Suppressor macrophage (primary cell): ENCODE measurements around the gene PSMG3.

ENCODE experiments used
- DNase-seq, 4 experiments: peaks; one replicate each; pipeline ENCODE4 v3.0.0-alpha.2; 2020 to 2022
- total RNA-seq, 17 experiments: gene quantifications; one replicate each; lab custom pipeline; 2026; ENCODE audit warnings: mixed read lengths in 6 of 17, inconsistent platforms in 3 of 17; lab: John Stamatoyannopoulos, UW

Gene PSMG3, protein sequence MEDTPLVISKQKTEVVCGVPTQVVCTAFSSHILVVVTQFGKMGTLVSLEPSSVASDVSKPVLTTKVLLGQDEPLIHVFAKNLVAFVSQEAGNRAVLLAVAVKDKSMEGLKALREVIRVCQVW
- 2.9 to 21.6 (median 12.5) reads per million in 17 experiments for total RNA-seq

DNA sequence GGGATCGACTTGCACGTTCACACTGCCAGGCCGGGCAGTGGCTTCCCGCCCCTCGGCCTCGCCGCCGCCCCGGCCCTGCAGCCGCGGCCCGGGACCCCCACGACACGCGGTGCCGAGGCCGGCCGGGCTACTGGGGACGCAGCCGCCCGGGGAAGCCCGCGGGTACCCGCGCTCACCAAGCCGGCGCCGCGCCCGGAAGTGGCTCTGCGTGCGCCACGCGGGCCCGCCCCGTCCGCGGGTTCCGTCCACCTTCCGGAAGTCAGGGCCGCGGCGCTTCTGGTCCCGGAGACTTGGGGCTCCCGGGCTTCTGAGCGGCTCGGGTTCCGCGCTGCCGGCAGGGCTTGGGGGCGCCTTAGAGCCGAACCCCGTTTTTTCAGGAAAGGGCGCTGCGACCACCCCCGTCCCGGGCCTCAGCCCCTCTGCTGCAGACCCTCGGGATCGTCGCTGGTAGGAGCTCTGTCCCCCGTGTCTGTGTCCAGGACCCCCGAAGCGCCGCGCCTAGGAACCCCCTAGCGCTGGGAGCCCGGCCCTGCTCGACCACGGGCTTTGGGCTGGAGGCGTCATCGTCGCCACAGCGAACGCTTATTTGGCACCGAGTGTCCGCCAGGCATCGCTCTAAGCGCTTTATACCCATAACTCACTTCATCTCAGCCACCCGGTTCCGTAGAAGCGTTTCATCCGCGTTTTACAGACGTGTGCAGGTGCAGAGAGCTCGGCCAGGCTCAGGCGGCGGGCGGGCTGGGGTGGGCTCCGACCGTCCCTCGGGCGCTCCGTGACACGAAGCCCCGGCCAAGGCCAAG lies at the start of gene PSMG3:
TSS of gene PSMG3 (minus strand) at position 200 of the 800 bp plus-strand sequence. CDS start 693 bp downstream, outside the sequence.
- peak; percentile 95 to 98 (median 96) for DNase-seq

DNA sequence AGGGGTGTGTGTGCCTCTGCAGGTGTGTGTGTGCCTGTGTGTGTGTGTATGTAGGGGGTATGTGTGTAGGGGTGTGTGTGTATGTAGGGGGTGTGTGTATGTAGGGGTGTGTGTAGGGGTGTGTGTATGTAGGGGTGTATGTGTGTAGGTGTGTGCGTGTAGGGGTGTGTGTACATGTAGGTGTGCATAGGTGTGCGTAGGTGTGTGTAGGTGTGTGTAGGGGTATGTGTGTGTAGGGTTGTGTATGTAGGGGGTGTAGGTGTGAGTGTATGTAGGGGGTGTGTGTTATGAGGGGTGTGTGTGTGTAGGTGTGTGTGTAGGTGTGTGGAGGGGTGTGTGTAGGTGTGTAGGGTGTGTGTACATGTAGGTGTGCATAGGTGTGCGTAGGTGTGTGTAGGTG lies 48.6 kb upstream of the PSMG3 start:
- DNase-seq: no peak

DNA sequence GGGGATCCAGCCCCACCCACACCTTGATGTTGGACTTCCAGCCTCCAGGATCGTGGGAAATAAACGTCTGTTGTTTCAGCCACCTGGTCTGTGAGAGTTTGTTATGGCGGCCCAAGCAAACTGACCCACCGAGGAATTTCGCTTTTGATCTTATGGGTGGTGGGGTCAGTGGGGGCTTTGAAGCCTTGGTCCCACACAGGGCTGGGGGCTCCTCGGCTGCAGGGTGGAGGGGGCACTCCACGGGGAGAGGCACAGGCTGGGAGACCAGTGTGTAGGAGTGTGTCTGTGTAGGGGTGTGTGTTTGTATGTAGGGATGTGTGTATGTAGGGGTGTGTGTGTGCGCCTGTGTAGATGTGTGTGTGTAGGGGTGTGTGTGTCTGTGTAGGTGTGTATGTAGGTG lies 48.1 kb upstream of the PSMG3 start:
- DNase-seq: no peak

DNA sequence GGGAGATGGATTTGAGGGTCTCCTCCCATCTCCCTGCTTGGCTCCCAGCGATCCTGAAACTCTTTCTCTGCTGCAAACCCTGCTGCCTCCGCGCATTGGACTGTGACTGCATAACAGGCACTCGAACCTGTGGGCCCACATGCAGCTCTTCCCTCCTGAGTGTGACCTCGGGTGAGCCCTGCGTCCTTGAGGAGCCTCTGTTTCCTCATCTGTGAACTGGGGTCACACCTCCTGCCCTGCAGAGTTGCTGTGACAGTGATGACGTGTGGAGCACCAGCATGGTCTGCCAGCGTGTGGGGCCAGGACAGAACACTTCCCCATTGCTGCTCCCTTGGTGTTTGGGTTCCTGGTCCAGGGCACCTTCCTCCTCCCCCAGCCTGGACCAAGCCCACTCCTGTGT lies 46.9 kb upstream of the PSMG3 start:
- DNase-seq: peak in 3 of 4 experiments; percentile 7 to 31 (median 11)

DNA sequence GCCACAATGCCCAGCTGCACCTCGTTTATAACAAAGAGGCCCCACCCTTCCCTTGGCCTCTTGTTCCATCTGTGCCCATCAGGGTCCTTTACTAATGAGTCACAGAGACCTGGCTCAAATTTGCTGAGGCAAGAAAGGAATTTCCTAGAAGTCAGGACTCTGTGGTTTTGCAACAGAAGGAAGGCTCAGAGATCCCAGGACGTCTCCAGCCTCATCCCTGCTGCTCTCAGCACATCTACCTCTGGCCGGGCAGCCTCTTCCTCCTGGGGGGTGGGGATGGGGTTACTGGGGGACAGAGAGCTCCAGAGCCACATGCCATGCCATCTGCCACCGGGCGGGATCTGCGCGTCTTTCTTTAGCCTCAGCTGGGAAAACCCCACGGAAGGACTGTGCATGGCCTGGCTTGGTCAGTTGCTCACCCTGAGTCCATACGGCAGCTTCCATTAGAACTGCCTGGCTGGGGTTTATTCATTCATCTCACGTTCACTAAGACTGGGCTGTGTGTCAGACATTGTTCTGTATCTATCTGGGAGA lies 41.9 kb upstream of the PSMG3 start:
- peak in 1 of 4 experiments; percentile 10 for DNase-seq

DNA sequence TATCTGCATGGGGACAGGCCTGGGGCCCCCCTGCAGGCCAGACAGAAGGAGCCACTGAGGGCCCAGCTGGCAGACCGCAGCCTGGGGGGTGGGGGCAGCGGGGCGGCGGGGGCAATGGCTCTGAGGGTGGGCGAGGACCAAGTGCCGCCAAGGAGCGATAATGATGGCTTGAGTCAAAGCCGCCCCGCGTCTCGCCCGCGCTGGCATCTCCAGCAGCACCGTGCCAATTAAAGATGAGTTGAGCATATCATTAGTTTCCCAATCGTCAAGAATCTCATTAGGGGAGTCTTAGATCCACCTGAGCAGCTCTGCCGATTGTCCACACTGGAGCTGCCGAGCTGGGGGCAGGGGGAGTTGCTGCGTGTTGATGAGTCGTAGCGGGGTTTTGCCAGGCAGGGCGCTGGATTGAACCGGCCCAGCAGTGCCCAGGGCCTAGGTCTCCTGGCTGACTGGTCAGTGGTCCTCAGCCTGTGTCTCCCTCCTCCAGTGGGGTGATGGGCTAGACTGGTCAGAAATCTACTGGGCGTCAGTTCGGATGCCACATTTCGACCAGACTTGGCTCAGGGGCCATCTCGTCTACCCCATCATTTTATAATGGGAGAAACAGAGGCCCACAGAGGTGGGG lies 41.0 kb upstream of the PSMG3 start:
- DNase-seq: no peak

DNA sequence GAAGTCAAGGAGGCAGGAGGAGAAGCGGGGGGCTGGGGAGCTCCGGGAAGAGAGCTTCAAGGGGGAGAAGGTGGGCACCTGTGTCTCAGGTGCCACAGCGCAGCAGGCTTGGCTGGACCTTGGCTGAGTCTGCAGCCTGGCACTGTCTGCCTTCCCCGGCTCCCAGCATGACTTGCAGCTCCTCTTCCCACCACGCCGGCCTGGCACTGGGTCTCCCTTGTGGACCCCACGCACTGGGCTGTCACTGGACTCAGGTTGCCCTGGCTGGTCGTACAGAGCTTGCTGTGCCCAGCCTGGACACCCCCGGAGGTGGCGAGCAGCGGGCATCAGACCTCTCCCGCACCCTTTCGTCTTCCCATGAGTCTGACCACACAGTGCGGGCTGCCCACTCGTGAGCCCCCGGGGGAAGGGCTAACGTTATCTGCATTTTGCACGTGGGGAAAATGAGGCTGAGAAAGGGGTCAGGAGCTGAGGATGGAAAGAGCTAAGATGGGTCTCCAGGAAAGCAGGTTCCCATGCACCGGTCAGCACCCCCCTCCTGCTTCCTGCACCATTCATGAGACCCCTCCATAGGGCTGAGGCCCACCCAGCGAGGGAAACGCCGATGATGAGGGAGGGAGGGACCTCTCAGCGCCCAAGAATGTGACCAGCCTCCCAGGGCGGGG lies 40.3 kb upstream of the PSMG3 start:
- DNase-seq: no peak

DNA sequence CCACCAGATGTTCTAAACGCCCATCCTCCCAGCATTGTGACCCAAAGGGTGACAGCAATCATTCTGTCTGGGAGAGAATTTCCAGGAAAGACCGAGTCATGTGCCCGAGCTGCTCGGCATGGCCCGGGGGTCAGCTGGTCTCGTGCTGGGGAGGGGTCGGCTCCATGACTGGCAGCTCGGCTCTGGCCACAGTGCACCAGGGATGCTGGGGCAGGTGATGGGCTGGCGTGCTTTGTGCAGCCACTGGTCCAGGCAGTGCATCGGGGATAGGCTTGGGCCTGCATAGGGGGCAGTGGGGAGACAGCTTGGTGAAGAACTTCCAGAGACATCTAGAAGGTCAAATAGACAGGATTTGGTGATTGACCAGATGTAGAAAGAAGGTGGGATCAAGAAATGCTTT lies 39.2 kb upstream of the PSMG3 start:
- no peak for DNase-seq

DNA sequence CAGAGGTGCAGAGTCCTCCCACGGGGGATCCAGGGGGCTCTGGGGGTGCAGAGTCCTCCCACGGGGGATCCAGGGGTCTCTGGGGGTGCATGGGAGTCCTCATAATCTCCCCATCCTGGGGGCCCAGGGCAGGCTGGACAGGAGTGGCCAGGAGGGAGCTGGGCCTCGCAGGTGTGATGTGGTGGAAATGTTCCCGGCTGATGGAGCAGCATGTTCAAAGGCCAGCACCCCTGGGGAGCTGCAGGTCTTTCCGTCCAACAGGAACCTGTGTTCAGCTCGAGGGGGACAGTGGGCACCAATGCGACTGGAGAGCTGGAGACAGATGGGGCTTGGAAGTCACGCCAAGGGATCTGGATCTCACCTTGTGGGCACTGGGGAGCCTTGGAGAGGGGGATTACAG lies 38.5 kb upstream of the PSMG3 start:
- DNase-seq: no peak

DNA sequence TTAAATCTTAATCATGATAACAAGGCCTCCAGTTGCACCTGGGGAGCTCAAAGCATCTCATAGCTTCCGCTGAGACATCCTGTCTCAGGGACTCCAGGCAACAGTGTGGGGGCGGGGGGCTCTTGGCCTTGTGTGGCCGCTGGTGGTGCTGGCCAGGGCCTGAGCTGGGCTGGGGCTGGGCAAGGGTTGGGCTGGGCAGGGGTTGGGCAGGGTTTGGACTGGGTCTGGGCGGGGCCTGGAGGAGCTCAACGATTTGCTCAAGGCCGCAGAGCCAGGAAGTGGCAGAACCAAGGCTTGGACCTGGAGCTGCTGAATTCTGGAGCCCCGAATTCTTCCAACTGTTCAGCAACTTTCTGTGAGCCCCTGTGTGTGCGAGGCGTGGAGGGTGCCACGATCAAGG lies 37.9 kb upstream of the PSMG3 start:
- DNase-seq: no peak

DNA sequence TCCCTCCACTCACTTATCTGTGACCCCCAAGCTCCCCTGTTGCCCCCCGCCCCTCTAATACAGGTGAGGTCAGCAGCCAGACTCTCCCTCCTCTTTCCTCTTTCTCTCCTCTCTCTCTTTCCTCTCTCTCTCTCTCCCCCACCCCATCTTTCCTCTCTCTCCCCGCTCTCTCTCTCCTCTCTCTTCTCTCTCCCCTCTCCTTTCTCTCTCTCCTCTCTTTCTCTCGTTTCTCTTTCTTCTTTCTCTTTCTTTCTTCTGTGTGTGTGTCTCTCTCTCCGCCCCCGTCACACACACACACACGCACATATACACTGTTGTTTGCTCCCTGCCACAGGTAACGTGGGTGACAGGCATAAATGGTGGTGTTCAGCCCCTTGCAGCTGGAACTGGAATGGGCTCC lies 37.2 kb upstream of the PSMG3 start:
- no peak for DNase-seq

DNA sequence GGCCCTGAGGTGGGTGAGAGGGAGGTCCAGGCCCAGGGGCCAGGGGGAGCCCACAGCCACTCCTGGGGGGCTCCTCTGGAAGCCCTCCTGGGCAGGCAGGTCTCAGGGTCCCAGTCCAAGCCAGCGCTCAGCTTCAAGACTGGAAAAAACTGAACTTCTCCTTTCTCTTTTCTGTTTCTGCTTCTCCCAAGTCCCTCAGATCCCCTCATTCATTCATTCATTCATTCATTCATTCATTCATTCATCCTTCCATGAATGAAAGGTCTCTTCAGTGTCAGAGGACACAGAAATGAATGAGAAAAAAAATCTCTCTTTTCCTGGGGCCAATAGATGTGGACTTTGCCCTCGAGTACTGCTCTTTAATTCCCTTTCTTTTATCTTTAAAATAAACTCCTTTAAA lies 34.6 kb upstream of the PSMG3 start:
- no peak for DNase-seq

DNA sequence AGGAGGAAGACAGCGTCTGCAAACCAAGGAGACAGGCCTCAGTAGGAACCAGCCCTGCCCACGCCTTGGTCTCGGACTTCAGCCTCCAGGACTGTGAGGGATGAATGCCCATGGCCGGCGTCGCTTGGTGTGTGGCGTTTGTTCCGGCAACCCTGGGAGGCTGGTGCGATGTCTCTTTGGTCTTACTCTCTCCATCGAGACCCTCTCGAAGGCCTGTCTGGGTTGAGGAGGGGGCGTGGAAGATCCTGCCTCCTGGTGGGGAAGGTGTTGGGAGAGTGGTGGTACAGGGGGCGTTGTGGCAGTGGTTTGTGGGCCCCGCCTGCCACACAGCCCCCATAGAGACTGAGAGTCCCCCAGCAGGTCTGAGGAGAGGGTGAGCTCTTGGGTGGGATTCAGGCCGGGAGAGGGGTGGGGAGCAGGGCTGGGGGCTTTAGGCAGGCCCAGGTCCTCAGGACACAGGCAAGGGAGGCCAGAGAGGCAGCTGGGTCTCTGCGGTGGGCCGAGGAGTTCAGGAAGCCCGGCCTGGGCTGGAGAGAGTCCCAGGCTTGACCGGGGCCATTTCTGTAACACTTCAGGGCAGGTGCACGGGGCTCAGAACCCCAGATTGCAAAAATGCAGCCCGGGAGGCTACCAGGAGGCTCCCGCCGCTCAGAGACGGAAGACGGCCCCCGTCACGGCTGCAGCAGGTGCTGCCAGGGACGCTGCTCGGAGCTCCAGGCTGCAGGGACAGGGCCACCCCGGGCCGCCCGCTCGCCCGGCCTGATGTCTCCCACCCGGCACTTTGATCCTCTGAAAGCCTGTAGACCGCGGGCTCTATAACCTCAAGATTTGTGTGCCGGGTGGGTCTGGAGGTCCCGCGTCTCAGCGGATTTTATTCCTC lies 33.8 kb upstream of the PSMG3 start:
- DNase-seq: no peak

DNA sequence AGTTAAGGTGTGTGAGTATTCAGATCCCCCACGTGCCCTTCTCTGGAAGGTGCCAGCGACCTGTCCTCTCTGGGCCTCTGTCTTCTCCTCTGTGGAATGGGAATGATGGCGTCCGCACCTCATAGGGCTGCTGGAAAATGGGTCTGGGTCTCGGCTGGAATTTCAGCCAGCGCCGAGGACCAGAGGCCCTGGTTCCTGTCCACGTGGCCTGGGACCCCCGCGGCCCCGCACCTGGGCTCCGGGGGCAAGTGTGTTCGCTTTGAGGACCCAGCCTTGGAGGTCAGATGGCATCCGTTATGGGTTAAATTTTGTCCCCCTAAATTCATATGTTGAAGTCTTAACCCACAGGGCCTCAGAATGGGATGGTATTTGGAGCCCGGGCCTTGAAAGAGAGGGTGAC lies 32.6 kb upstream of the PSMG3 start:
- no peak for DNase-seq

DNA sequence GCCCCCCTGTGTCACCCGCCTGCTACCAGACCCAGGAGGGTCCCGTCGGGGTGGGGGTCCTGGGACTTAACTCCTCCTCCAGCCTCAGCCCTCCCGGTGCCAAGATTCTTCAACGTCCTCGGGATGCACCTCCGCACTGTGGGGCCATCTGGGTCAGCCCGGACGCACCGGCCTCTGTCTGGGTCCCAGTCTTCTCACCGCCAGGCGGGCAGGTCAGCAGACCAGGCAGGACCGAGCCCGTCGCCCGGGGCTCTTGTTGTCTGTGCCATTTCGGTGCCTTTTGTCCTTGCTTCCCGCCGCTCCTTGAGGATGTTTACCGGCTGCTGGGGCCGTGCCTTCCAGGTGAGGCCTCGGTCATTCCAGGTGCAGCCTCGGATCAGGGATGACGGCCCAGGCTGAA lies 32.1 kb upstream of the PSMG3 start:
- DNase-seq: no peak

DNA sequence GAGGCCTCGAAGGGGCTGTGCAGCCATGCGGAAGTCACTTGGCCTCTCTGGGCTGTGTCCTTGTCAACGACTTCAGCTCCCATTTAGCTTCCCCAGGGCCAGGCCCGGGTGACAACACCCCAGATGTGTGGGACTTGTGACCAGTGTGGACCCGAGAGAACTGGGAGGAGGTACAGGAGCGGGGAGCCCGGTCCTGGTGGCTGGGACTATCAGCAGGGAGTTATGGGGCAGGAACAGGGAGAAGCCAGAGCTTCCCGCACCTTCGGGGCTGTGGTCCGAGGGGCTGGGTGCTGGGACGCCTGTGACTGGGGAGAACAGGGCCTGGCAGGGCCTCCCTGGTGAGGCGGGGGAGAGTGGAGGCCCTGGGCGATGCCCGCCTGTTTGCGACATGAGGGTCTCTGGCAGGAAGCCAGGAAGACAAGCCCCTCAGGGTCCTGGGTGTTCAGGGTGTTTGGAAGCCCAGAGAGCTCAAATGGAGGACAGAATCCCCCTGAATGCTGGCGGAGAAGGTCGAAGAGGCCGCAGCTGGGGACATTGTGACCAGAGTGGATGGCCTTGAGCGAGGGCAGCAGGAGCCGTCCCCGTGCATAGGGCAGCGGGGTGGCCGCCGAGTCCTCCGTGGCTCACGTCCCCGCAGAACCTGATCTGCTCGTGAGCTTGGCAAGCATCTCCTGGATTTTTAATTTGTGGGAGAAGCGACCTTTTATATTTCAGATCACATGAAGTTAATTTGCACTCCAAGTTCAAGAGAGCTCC lies 30.0 kb upstream of the PSMG3 start:
- no peak for DNase-seq

DNA sequence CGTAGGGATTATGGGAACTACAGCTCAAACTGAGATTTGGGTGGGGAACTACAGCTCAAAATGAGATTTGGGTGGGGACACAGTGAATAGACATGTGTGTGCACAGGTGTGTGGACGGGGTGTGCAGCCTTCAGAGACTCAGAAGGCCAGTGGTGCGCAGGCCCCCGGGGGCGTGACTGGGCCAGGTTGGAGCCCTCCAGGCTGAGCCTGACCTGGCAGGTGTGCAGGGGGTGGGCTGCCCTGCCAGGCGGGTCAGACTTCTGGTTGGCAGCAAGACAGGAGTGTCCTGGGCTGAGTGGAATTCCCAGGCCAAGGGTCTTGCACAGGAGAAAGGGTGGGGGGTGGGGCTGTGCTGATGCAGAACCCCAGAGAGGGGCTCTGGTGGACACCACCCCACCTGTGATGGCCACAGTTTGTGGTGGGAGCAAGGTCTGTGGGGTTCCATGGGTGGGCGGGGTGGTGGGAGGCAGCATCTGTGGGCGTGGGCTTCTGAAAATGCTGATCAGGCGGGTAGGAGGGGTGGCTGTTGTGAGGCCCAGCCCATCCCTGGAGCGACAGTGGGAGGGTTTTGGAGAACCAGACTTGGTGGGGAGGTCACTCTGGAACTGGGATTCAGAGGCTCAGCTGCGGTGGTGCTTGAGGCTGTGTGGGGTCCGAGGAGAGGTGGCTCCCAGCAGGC lies 29.3 kb upstream of the PSMG3 start:
- no peak for DNase-seq

DNA sequence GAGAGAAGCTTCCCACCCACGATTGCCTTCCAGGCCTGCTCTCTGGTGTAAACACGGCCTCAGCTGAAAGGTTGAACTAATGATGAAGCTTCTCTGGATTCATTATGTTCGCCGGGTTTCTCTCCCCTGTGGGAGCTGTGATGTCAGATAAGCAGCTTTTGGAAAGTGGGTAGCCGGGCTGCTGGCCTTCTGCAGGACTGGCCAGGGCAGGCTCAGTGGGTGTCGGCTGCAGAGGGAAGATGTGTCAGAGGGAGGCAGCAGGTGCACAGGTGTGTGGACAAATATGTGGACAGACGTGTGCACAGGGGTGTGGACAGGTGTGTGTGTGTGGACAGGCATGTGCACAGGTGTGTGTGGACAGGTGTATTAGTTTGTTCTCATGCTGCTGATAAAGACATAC lies 28.5 kb upstream of the PSMG3 start:
- DNase-seq: no peak

DNA sequence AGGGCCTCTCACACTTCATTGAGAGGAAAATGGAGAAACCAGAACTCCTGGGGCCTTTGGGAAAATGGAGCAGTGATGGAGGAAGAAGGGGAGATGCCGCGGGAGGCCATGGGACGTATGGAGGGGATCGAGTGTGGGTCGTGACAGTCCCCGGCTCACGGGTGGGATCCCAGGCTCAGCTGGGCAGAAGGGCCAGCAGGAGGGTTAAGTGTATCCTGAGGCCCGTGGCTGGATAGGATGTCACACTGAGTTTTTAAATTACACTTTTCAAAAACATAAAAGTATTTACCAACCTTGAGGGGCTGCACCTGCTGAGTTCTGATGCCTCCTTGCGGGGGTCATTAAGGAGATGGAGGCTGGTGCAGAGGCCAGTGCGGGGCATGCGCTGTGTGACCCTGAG lies 28.0 kb upstream of the PSMG3 start:
- DNase-seq: no peak

DNA sequence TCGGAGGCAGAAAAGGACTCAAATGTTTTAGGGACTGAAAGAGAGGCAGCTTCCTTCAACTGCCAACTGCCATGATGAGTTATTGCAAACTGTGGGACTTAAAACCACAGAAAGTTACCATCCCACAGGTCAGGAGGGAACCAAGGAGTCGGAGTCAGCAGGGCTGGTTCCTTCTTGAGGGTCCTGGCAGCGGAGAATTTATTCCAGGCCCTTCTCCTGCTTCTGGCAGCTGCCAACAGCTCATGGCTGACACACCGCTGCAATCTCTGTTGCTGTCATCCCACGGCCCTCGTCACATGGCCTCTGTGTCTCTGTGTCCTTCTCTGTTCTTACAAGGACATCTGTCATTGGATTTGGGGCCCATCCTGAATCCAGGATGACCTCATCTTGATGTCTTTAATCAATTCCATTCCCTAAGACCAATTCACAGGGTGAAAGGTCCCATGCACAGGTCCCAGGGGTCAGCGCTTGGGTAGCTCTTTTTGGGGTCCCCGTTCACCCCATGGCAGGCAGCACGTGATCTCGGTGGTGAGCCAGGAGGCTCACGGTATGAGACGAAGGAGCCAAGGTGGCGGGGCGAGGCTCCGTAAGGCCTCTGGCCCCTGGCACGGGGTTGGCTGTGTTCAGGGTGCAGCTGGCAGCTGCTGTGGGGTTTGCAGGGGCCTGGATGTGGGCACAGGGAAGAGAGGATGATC lies 27.4 kb upstream of the PSMG3 start:
- peak; percentile 23 to 61 (median 54) for DNase-seq
